Glomerular visceral epithelial cell (primary cell): Measurements from ENCODE around the gene IGSF21.

Source experiments
- DNase-seq: peaks from one replicate; pipeline ENCODE4 v3.0.0-alpha.2; 2016; ENCODE audit errors: extremely low spot score

Gene IGSF21

DNA sequence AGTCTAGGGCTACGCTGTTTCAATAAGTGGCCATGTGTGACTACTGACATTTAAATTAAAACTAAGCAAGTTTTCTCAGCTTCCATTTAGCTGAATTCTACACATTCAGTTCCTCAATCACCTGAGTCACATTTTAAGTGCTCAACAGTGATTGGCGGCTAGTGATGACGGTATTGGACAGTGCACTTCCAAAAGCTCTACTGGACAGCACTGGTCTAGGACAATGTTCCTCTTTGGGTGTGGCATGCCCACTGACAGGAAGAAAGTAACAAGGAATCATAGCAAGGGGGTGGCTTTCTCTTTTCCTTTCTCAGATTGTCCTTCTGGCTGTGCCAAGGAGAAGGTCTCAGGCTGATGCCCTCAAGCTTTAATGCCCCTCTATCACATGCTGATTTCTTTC is 11.7 kb downstream of the IGSF21 start:
- no peak for DNase-seq

GRCh38 chr1:18119771-18120377 is 12.3 kb downstream of the IGSF21 start:
- no peak for DNase-seq

DNA sequence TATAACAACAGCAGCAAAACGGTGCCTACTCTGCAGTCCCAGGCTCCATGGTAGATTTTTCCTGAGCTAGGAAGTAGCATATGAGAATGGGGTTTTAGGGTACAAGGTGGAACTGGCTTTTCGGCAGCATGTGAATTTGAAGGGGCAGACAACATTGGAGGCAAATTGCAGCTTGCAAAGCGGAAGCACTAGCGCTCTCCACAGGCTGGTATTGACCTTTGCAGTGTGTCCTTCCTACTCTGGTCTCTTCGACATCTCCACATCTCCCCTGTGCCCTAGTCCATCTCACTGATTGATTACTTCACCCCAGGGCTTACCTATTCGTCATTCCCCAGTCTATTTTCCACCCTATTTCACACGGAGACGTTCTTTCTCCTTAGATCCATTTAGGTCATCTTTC is 13.0 kb downstream of the IGSF21 start:
- DNase-seq: no peak

DNA sequence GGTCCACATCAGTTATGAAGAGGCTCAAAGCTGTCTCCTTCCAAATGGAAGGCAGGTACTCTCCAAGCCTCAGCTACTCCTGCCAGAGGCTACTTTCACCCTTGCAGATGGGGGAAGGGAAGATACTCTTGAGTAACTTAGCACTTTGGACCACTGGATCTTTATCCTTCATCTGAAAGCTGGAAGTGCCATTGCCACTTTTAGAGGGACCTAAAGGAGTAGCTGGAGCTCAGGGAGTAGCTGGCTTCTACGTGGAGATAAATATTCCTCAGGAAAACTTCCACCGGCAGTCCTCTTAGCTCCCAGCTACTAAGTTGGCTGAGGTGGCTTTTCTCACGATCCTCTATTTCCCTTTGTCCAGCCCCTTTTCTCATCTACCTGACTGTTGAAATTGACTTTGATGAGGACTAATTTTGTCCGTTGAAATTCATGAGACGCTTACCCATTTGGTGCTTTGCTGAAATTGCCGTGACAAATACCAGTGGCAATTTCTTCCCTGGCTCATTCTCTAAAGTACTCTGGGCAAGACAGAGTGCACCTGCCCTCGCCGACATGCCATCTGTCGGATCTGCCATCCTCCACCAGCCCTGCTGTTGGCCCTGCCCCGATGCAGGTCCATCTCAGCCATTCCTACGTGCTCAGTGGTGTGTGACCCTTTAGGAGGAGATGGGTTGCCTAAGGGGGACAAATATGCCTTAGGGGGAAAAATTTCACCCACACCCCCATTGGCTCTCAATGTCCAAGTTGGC is 13.6 kb downstream of the IGSF21 start:
- no peak for DNase-seq

- DNase-seq: no peak
Measured at GRCh38 chr1:18123467-18123992, 15.9 kb downstream of the IGSF21 start.

DNA sequence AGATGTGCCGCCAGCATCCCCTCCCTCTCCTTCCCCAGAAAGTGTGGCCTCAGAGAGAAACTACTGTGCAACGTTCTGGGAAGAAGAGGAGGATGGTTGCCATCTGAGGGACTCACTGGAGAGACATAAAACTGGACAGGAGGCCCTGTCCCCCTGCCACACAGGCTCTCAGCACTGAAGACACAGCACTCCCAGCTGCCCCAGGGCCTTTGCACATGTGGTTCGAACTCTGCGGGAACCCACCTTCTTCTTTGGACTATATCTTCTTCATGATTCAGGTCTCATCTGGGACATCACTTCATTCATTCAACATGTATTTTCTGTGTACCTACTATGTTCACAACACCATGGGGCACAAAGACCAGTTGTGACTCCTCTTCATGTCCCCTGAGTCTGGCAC is 17.4 kb downstream of the IGSF21 start:
- DNase-seq: no peak

- DNase-seq: no peak
Measured at GRCh38 chr1:18126616-18127015, 19.0 kb downstream of the IGSF21 start.

DNA sequence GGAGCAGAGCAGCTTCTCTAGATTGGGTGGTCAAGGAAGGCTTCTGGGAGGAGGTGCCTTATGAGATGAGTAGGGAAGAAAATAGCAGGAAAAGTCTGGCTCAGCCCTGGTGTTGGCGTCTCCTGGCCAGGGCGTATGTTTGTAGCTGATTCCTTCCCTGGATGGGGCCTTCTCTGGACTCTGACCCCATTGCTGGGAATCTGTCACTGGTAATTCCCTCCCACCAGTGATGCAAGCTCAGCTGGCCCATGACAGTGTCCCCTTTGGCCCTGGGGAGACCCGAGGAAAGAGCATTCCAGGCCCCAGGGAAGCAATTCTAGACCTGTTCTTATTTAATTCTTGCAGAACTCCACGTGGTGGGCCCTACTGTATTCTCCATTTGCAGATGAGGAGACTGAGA is 20.7 kb downstream of the IGSF21 start:
- no peak for DNase-seq

DNA sequence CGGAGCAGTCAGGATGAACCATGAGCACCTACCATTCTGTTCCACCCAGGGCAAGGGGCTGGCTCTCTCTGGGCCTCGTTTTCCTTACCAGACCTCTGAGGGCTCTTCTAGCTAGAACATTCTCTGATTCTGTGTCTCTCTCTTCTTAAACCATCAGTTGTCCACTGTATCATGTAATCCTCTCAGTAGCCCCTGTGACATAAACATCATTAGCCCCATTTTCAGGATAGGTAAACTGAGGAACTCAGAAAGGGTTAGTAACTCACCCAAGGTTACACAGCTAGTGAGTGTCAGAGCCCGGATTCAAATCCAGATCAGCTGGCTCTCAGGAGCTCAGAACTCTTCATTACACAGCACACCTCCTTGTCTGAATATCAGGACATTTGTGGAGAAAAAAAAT is 22.8 kb downstream of the IGSF21 start:
- DNase-seq: no peak

DNA sequence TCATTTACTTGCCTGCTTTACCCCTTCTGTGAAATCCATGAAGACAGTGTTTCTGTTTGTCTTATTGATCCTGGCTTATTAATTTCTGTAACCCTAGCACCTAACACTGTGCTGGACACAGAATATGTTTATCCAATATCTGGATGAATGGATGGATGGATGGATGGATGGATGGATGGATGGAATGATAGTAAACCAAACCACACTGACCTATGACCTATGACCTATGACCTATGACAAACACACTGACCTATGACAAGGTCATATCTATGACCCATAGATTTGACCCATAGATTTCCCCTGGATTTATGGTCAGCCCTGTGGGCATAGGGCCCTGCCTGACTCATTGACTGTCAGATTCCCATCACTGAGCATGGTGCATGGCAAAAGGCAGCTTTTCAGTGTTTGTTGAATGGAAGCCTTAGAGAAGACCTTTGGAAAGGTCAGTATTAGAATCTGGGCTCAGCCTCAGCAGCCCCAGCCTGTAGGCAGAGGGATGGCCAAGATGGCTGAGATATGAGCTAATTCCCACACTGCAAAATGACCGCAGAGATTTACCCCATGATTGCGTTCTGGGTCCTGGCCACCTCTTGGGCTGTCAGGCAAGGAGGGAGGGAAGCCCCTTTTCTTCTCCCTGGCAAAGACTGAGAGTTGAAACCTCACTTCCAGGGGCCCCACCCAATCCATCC is 24.6 kb downstream of the IGSF21 start:
- DNase-seq: no peak

GRCh38 chr1:18132711-18133541 is 25.3 kb downstream of the IGSF21 start:
- no peak for DNase-seq

DNA sequence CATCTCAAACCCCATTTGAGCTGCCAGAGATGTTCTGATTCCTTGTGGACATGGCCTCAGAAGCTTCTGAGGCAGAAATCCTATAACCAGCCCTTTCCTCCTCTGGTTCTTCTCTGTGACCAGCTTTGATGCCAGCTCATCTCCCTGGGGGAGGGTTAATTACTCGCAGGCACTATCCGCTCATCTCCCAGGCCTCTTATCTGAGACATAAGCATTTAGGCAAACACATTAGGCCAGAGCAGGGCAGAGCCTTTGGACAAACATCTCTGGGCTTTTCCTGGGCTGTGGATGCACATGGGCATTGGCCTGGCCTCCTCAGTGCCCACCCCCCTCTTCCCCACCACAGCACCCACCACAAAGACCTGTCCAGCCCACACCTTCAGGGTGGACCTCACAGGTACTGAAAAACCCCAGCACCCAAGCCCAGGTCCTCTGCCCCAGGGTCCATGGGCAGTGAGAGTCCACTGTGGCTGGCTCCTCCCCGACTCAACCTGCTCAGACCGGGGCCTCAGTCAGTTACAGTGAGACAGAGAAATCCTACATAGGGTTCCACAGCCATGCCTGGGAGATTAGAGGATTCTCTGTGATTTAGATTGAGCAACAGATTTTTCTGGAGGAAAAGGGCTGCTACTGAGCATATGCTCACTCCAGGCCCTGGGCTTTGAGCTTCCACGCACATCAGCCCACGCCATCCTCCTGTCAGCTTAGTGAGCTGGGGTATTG is 26.9 kb downstream of the IGSF21 start:
- DNase-seq: no peak

DNA sequence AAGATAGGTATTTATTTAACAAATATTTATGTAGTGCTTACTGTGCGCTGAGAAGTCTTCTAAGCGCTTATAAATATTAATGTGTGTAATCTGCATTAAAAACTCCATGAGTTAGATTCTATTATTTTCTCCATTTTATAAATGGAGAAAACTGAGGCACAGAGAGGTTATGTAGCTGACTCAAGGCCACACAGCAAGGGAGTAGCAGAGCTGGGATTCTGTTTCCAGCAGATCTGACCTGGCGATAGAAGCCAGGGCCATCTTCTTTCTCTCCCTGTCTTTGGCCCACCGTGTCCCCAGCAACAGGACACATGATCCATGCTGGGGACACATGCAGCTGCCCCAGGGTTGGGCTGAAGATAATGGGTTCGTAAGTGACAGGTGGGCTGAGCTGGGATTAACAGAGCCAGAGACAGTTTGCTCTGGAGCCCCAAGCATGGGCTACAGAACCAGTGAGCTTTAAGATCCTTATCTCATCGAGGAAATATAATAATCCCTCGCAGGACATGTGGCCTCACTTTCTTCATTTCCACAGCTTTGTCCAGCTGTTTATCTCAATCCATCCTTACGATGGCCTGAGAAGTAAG is 30.3 kb downstream of the IGSF21 start:
- DNase-seq: no peak

GRCh38 chr1:18139198-18139981 is 31.8 kb downstream of the IGSF21 start:
- no peak for DNase-seq

GRCh38 chr1:18140411-18140810 is 32.8 kb downstream of the IGSF21 start:
- DNase-seq: no peak

DNA sequence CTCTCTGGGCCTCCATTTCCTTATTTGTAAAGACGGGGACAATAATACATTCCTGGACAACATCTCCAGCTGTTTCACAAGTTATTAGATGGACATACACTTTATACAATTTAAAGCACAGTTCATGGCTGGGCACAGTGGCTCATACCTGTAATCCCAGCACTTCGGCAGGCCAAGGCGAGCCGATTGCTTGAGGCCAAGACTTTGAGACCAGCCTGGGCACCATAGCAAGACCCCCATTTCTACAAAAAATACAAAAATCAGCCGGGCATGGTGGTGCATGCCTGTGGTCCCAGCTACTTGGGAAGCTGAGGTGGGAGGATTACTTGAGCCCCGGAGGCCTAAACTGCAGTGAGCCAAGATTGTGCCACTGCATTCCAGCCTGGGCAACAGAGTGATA is 34.1 kb downstream of the IGSF21 start:
- DNase-seq: no peak

GRCh38 chr1:18142471-18142870 is 34.9 kb downstream of the IGSF21 start:
- DNase-seq: no peak

DNA sequence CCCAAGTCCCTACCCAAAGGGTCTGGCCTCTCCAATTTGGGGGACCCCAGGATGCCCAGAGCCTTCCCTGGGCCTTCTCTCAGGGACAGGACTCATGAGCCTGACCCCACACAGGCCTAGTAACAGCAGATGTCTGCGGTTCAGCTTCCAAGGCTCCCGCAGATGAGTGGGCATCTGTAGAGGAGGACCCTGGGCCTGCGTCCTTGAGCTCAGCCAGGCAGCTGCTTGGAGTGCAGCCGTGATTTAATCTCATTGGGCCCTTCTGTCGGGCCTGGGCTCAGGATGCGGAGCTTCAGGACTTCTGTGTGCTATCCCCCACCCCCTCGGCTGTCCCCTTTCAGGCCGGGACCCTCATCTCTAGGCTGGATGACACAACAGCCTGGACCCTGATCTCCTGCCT is 35.4 kb downstream of the IGSF21 start:
- no peak for DNase-seq

DNA sequence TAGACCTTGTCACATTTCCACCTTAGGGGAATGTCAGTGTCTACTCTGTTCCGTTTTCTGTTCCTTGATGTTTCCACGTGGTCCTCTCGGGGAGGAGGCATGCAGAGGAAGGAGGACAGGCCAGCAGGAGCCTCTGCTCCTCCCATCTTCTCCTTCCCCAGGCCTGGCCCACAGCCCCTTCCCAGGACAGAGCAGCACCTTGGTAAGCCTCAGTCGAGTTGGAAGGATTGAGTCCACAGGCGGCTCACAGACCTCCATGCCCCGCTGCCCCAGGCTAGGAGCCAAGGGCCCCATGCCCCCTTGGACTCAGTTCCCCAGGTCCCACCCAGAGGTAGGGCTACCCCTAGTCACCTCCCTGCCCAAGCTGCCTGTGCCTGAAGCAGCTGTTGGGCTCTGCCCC is 36.5 kb downstream of the IGSF21 start:
- no peak for DNase-seq
